Esophagus squamous epithelium (tissue), 5 donors: ENCODE measurements around the gene NR0B2. TPM values are rescaled to one million over a fixed set of nuclear protein-coding genes. Genes with fewer than 3 reads are reported as not detected.

Source experiments
- DNase-seq: peaks from one replicate; lab custom pipeline; 2025; lab: John Stamatoyannopoulos, UW
- H3K27ac ChIP-seq, 4 donors: fragments of 200-600 bp; sonication (generic); one replicate each; pipeline ENCODE4 v1.5.1; 2016 to 2019; ENCODE audit warnings: mild to moderate bottlenecking in 1 of 4
- H3K27me3 ChIP-seq, 4 donors: fragments of 200-600 bp; sonication (generic); 1 replicate in 3 of 4; 2 replicates in 1 of 4; pipeline versions ENCODE4 v1.5.1 to v1.6.0; 2017 to 2021; ENCODE audit warnings: antibody characterized with exemption in 1 of 4
- H3K36me3 ChIP-seq, 3 donors: fragments of 200-600 bp; sonication (generic); one replicate each; pipeline ENCODE4 v1.5.1; 2016 to 2019
- H3K4me1 ChIP-seq, 3 donors: fragments of 200-600 bp; sonication (generic); one replicate each; pipeline ENCODE4 v1.5.1; 2017 to 2019
- H3K4me3 ChIP-seq, 4 donors: fragments of 200-600 bp; sonication (generic); 1 replicate in 3 of 4; 2 replicates in 1 of 4; pipeline ENCODE4 v1.5.1; 2016 to 2019; ENCODE audit warnings: mild to moderate bottlenecking in 2 of 4, moderate library complexity in 1 of 4
- H3K9me3 ChIP-seq, 3 donors: fragments of 200-600 bp; sonication (generic); one replicate each; pipeline ENCODE4 v1.5.1; 2016 to 2019
- POLR2A ChIP-seq, 4 donors: fragments of 450-650 bp; IDR thresholded peaks; one replicate each; pipeline ENCODE4 v1.6.1; 2017; ENCODE audit warnings: antibody characterized with exemption in 4 of 4, mild to moderate bottlenecking in 4 of 4, moderate library complexity in 3 of 4
- WGBS, 2 donors: methylation state at CpG; one replicate each; pipeline ENCODE4 v1.1.5; 2018; 5-methylcytosine and 5-hydroxymethylcytosine counted together
- intact Hi-C: fragments of 100-400 bp; cut with DNase I; formaldehyde crosslinking; loops from one replicate; pipeline ENCODE4 v1.15.0; 2022
- total RNA-seq, 4 donors: library from RNA; depleted of rRNA; stranded (reverse); fragments of >200 nt; gene quantifications; one replicate each; pipeline ENCODE4 v1.1.0, GENCODE V29; 2016
- TF ChIP-seq, protein P1 (sequence below), 6 experiments: fragments of 450-650 bp in 4 of 6; fragments of 200-600 bp in 2 of 6; sonication (generic) in 2 of 6; IDR thresholded peaks; one replicate each; pipeline ENCODE4 v1.5.1; 2016 to 2019; ENCODE audit warnings: antibody characterized with exemption in 6 of 6, mild to moderate bottlenecking in 4 of 6, moderate library complexity in 4 of 6
- donor health status: DM: yes; HTN: yes; CAD: no.

Gene NR0B2
- total RNA-seq, 4 donors from 2014 or later = not detected

DNA sequence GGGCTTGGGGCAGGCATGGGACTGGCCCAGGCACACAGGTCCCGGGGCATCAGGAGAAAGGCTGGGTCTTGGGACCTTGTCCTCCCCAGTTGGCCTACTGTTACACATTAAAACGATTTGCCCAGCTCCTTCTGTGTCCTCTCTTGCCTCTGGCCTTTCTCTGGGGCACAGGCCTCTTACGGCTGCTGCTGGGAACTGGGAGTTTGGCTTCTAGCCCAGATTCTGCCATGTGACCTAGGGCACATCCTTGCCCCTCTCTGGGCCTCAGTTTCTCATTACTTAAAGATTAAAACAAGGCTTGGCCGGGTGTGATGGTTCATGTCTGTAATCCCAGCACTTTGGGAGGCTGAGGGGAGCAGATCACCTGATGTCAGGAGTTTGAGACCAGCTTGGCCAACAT is 32.5 kb upstream of the NR0B2 start:
- no peaks in the 10 kb centered on the region for H3K9me3 ChIP-seq
- 50 to 78% methylated on average over 2 to 3 of the region's 4 CpGs for WGBS, 2 donors
- H3K4me3 ChIP-seq = no peak overlapping the region
- no peaks in the 10 kb centered on the region for H3K27me3 ChIP-seq
- H3K36me3 ChIP-seq = peaks cover 41 to 100% (median 50%) of the 10 kb centered on the region in 3 donors
- no peak overlapping the region for H3K27ac ChIP-seq
- TF ChIP-seq POLR2A (IDR thresholded peaks at IDR 0.05) = no peak
- TF ChIP-seq, protein P1, sequence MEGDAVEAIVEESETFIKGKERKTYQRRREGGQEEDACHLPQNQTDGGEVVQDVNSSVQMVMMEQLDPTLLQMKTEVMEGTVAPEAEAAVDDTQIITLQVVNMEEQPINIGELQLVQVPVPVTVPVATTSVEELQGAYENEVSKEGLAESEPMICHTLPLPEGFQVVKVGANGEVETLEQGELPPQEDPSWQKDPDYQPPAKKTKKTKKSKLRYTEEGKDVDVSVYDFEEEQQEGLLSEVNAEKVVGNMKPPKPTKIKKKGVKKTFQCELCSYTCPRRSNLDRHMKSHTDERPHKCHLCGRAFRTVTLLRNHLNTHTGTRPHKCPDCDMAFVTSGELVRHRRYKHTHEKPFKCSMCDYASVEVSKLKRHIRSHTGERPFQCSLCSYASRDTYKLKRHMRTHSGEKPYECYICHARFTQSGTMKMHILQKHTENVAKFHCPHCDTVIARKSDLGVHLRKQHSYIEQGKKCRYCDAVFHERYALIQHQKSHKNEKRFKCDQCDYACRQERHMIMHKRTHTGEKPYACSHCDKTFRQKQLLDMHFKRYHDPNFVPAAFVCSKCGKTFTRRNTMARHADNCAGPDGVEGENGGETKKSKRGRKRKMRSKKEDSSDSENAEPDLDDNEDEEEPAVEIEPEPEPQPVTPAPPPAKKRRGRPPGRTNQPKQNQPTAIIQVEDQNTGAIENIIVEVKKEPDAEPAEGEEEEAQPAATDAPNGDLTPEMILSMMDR (IDR thresholded peaks at IDR 0.05) = no peak
- intact Hi-C loops = no loop called here
- DNase-seq = no peak
- no peaks in the 10 kb centered on the region for H3K4me1 ChIP-seq

DNA sequence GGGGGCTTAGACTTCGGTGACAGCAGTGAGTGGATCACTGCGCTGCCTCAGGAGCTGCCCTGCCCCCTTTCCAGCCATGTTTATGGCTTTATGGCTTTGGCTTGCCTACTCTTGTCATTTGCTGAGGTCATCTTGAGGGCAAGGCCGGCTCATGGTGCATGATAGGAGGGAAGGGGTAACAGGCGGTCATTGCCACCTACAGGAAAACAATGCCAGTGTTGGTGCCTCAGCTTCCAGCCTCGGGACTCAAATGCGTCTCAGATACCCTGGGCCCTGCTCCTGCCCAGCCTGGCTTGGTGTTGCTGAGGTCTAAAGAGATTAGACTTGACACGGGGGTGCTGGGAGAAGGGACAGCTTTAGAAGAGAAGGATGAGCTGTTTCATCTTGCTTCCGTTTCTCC is 32.0 kb upstream of the NR0B2 start:
- no peak for DNase-seq
- TF ChIP-seq POLR2A (IDR thresholded peaks at IDR 0.05) = no peak
- TF ChIP-seq, protein P1 (IDR thresholded peaks at IDR 0.05) = no peak
- intact Hi-C loops = no loop called here
- Histone ChIP-seq H3K27me3 (no peaks in the 10 kb centered on the region), H3K9me3 (no peaks in the 10 kb centered on the region), H3K27ac (no peak overlapping the region), H3K4me3 (no peak overlapping the region), H3K36me3 (peaks cover 39 to 100% (median 52%) of the 10 kb centered on the region in 3 donors), H3K4me1 (no peaks in the 10 kb centered on the region)
- 73 to 93% methylated on average over 5 to 8 of the region's 8 CpGs for WGBS, 2 donors

DNA sequence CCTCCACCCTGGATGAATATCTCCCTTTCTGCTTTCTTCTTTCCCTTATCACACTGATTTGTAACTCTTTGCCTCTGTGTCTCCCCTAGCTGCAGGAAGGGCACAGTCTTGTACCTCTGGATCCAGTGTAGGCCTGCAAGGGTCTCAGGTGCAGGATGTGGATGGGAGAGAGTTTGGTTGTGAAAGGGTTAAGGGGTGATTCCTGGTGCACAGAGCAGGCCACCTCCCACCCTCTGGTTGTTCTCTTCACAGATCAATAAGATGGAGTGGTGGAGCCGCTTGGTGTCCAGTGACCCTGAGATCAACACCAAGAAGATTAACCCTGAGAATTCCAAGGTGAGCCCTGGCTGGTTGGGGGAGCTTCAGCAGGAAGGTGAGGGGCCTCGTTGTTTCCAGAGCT is 31.4 kb upstream of the NR0B2 start:
- intact Hi-C loops = no loop called here
- Histone ChIP-seq H3K9me3 (no peaks in the 10 kb centered on the region), H3K27ac (no peak overlapping the region), H3K36me3 (peaks cover 39 to 97% (median 52%) of the 10 kb centered on the region in 3 donors), H3K4me1 (no peaks in the 10 kb centered on the region), H3K4me3 (no peak overlapping the region), H3K27me3 (no peaks in the 10 kb centered on the region)
- TF ChIP-seq POLR2A (IDR thresholded peaks at IDR 0.05) = no peak
- TF ChIP-seq, protein P1 (IDR thresholded peaks at IDR 0.05) = no peak
- DNase-seq = no peak
- 63% methylated on average over 1 of the region's 2 CpGs; no CpG with 5 or more reads in 1 of the 2 donors for WGBS, 2 donors

DNA sequence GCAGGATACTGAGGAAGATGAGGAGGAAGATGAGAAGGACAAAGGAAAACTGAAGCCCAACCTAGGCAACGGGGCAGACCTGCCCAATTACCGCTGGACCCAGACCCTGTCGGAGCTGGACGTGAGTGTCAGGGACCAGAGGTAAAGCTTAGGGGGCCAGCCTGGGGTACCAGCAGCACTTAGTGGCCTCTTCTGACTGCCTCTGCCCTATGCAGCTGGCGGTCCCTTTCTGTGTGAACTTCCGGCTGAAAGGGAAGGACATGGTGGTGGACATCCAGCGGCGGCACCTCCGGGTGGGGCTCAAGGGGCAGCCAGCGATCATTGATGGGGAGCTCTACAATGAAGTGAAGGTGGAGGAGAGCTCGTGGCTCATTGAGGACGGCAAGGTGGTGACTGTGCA is 28.9 kb upstream of the NR0B2 start:
- Histone ChIP-seq H3K27me3 (no peaks in the 10 kb centered on the region), H3K9me3 (no peaks in the 10 kb centered on the region), H3K4me3 (no peak overlapping the region), H3K27ac (no peak overlapping the region), H3K4me1 (no peaks in the 10 kb centered on the region), H3K36me3 (peaks cover 39 to 90% (median 52%) of the 10 kb centered on the region in 3 donors)
- DNase-seq = no peak
- TF ChIP-seq POLR2A (IDR thresholded peaks at IDR 0.05) = no peak
- TF ChIP-seq, protein P1 (IDR thresholded peaks at IDR 0.05) = no peak
- WGBS, 2 donors = 90 to 91% methylated on average over 11 to 12 of the region's 12 CpGs
- intact Hi-C loops = no loop called here

DNA sequence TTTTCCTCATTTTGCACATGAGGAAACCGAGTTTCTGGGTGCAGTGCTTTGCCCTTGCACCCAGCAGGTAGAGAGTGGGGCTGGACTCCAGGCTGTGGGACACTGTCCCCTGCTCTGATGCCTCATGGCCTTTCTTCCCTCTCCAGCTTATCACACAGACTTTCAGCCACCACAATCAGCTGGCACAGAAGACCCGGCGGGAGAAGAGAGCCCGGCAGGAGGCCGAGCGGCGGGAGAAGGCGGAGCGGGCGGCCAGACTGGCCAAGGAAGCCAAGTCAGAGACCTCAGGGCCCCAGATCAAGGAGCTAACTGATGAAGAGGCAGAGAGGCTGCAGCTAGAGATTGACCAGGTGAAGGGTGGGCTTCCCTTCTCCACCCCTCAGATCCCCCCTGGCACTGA is 27.5 kb upstream of the NR0B2 start:
- TF ChIP-seq, protein P1 (IDR thresholded peaks at IDR 0.05) = no peak
- TF ChIP-seq POLR2A (IDR thresholded peaks at IDR 0.05) = no peak
- no peaks in the 10 kb centered on the region for H3K9me3 ChIP-seq
- no peak overlapping the region for H3K4me3 ChIP-seq
- intact Hi-C loops = no loop called here
- H3K27me3 ChIP-seq = no peaks in the 10 kb centered on the region
- peaks cover 37 to 90% (median 47%) of the 10 kb centered on the region in 3 donors for H3K36me3 ChIP-seq
- H3K27ac ChIP-seq = no peak overlapping the region
- WGBS, 2 donors = 88 to 97% methylated on average over 1 to 6 of the region's 10 CpGs
- no peaks in the 10 kb centered on the region for H3K4me1 ChIP-seq
- DNase-seq = no peak
